H1 (cell line): ENCODE measurements around the gene STXBP4. TPM values are rescaled to one million over a fixed set of nuclear protein-coding genes. Genes with fewer than 3 reads are reported as not detected.

Source experiments
- POLR2AphosphoS5 ChIP-seq: IDR thresholded peaks from 2 replicates; pipeline ENCODE4 v1.6.1; 2011; ENCODE audit warnings: low read depth, low read length
- RXRA ChIP-seq: IDR thresholded peaks from 2 replicates; pipeline ENCODE4 v1.6.1; 2011; ENCODE audit warnings: low read depth, mild to moderate bottlenecking, low read length, moderate library complexity; ENCODE audit not compliant: insufficient read depth
- SRF ChIP-seq: IDR thresholded peaks from 2 replicates; pipeline ENCODE4 v1.6.1; 2011; ENCODE audit warnings: mild to moderate bottlenecking, low read depth, low read length, moderate library complexity
- polyA plus RNA-seq, 7 experiments: library from polyadenylated mRNA; depleted of rRNA in 3 of 7; stranded (reverse) in 5 of 7; unstranded in 2 of 7; fragments of >200 nt in 5 of 7; fragments of 200-250 nt in 2 of 7; gene quantifications; 1 replicate in 5 of 7; 2 replicates in 1 of 7; 4 replicates in 1 of 7; pipeline versions ENCODE4 v1.2.1 to v1.2.3, GENCODE V29; 2011 to 2013; ENCODE audit warnings: missing spikeins in 2 of 7, mixed read lengths in 2 of 7
- total RNA-seq: library from RNA; stranded (reverse); fragmentation: NEBNext Ultra II Directional; extraction: Animal tissue kit (Norgen Biotek cat#: 25700); gene quantifications from 2 replicates; pipeline ENCODE4 v1.2.1, GENCODE V29; 2021
- TF ChIP-seq, protein P1 (sequence below): IDR thresholded peaks from 2 replicates; pipeline ENCODE4 v1.6.1; 2011; ENCODE audit warnings: low read length, improper control_type of control experiment

Gene STXBP4
- total and polyA plus RNA-seq, 2 of the 8 experiments (the other 6 are each of a cell fraction or from before 2014, with no cell fraction given), result 3.2 to 18.5 TPM

DNA sequence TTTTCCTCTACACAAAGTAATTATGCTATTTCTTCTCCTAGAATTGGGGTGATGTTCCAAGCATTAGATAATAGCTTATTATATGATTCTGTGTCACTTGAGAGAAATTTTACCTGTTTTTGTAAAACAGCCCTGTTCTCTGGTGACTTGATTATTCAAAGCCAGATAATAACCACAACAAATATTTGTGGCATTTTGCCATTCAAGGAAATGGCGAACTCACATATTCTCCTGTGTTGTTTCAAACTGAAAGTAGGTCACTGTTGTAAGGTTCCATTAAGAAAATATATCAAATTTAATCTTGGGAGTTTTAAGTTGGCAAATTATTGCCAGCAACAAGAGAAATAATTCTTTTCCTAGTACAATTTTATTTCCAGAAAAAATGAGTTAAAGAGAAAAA is 124.8 kb downstream of the STXBP4 start (continued):
- no peak for TF ChIP-seq SRF
- TF ChIP-seq RXRA, result no peak
- TF ChIP-seq, protein P1, sequence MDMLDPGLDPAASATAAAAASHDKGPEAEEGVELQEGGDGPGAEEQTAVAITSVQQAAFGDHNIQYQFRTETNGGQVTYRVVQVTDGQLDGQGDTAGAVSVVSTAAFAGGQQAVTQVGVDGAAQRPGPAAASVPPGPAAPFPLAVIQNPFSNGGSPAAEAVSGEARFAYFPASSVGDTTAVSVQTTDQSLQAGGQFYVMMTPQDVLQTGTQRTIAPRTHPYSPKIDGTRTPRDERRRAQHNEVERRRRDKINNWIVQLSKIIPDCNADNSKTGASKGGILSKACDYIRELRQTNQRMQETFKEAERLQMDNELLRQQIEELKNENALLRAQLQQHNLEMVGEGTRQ, result no peak
- TF ChIP-seq POLR2AphosphoS5, result no peak
